HG02588 (cell line): ENCODE measurements around the gene FEZ2.
"Not testable (repeated sequence)": the region's sequence is repeated elsewhere in the genome, so short reads cannot be mapped to it uniquely, and the experiment has no call there.

Experiments
- ATAC-seq: cut with Tn5 transposase; IDR thresholded peaks from one replicate; pipeline ENCODE4 v1.9.1; 2021; ENCODE audit warnings: mild to moderate bottlenecking, moderate library complexity; ENCODE audit not compliant: unreplicated experiment

FEZ2 gene, protein sequence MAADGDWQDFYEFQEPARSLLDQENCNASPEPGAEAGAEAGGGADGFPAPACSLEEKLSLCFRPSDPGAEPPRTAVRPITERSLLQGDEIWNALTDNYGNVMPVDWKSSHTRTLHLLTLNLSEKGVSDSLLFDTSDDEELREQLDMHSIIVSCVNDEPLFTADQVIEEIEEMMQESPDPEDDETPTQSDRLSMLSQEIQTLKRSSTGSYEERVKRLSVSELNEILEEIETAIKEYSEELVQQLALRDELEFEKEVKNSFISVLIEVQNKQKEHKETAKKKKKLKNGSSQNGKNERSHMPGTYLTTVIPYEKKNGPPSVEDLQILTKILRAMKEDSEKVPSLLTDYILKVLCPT

GRCh38 chr2:36597532-36598377 lies at the start of gene FEZ2:
Gene FEZ2 (minus strand): TSS chr2:36598168. CDS start chr2:36598142, 26 bp downstream.
- ATAC-seq = peak; percentile 98

GRCh38 chr2:36634981-36635597 lies 37.1 kb upstream of the FEZ2 start:
- ATAC-seq = no peak

GRCh38 chr2:36633470-36634092 lies 35.6 kb upstream of the FEZ2 start:
- no peak for ATAC-seq

DNA sequence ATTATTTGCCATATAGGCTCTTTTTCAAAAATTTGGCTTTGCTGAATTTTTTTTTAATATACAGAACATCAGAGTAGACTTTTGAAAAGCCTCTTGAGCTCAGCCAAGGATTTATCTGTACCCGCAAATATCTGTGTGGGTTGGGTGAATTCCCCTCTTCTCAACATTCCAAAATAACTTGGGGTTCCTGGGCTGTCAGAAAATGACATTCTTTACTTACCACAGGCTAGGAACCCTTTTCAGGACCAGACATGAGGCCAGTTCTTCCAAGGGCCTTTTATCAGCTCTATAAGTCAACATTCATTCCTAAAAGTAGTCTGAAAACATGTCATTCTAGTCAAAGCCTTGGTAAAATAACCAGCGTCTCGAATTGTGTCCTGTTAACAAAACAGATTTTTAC lies 28.8 kb upstream of the FEZ2 start:
- ATAC-seq = no peak

DNA sequence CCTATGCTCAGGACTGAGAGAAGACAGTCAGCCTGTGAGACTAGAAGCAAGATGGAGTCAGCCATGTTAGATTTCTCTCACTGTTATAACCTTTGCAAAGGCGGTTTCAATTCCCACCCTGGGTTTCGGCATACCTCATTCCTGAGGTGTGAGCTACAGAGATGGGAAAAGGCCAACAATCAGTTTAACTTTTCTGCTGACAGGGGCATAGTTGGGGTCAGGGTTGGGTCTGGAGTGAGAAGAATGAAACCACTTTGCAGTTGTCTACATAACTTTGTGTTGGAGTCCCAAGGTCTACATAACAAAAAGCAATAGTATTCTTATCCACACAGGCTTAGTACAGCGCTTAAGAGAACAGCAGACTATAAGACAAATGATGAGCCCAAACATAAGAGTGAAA lies 28.1 kb upstream of the FEZ2 start:
- ATAC-seq = no peak

- ATAC-seq = no peak
These were observed 27.3 kb upstream of the FEZ2 start for GRCh38 chr2:36625304-36625703.

DNA sequence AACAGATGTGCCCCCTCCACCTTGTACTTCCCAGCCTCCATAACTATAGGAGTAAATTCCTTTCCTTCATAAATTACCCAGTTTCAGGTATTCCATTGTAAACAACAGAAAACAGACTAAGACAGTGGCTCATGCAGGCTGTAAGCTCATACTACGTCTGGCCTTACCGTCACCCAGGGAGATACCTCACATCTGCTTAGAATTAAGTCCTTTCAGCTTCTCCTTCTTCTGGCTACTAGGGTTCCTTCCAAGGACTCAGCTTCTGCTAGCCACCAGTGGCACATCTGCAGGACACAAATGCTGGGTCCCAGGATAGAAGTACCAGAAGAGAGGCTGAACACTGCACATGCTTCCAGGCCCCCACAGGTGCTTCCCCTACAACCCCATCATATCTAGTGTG lies 22.4 kb upstream of the FEZ2 start:
- no peak for ATAC-seq

DNA sequence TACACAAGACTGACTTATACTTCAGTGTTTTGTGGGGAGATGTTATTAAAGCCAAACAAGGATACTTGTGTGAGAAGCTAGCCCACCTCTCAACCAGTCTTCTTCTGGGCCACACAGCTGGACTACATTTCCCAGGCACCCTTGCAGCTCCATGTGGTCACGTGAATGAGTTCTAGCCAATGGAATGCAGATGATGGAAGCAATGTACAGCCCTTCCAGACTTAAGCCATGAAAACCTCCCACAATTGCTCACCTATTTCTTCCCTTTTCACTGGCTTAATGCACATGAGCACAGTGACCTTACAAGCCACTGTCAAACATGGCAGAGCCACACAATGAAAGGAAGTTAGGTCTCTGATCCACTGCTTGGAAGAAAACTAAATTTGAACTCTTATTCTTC lies 20.4 kb upstream of the FEZ2 start:
- peak; percentile 97 for ATAC-seq

GRCh38 chr2:36616947-36617346 lies 19.0 kb upstream of the FEZ2 start:
- ATAC-seq = no peak

DNA sequence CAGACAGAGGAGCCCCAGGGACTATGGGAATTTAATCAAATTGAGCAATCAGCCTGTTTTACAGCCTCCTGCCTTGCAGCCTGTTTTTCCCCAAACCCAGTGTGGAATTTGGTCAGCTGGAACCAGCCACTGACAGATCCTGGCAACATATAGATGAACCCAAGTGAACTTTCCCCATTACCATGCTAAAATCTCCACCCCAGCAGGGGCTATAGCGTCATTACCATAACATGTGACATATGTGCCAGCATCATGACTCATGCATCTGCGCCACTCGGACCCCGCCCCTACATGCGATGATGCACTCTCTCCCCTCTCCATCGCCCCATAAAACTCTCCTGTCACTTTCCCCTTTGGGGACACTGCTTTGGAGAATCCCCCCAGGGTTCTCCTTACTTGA lies 17.3 kb upstream of the FEZ2 start:
- ATAC-seq = no peak

GRCh38 chr2:36613801-36614200 lies 15.8 kb upstream of the FEZ2 start:
- ATAC-seq = no peak

GRCh38 chr2:36611316-36611990 lies 13.5 kb upstream of the FEZ2 start:
- no peak for ATAC-seq

- no peak for ATAC-seq
These were observed 11.5 kb upstream of the FEZ2 start for GRCh38 chr2:36609507-36609906.

- no peak for ATAC-seq
These were observed 10.0 kb upstream of the FEZ2 start for GRCh38 chr2:36607947-36608346.

- no peak for ATAC-seq
These were observed 9.0 kb upstream of the FEZ2 start for GRCh38 chr2:36606925-36607324.

- no peak for ATAC-seq
These were observed 7.3 kb upstream of the FEZ2 start for GRCh38 chr2:36605273-36605672.

DNA sequence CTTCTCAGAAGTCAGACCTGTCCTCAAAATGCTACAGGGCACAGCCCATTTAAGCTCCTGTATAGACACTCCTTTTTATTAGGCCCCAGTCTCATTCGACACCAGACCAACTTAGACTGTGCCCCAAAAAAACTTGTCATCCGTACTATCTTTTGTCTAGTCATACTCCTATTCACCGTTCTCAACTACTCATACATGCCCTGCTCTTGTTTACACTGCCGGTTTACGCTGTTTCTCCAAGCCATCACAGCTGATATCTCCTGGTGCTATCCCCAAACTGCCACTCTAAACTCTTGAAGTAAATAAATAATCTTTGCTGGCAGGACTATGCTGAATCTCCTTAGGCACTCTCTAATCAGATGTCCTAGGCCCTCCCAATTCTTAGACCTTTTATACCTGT lies 5.7 kb upstream of the FEZ2 start:
- ATAC-seq = not testable (repeated sequence)

DNA sequence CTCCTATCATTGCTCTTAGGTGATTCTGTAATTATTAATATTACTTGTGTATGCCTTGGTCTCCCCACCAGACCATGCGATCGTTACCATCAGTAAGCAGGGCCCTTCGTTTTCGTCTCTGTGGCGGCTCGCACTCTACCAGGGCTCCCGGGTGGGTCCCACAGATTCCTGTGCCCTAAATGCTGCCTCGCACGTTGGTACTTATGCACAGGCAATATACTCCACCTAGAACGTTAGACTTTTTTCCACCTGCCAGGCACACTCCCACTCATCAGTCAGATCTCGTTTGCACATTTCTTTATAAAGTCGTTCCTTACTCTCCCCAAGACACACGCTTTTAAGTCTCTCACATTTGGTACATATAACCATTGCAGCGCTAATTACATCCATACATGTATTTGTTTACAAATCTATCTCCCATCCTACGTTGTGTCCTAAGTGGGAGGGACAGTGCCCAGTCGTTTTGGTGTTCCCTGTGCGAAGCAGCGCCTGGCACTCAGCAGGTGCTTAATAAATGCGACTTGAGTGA lies 901 bp downstream of the FEZ2 start:
- no peak for ATAC-seq

DNA sequence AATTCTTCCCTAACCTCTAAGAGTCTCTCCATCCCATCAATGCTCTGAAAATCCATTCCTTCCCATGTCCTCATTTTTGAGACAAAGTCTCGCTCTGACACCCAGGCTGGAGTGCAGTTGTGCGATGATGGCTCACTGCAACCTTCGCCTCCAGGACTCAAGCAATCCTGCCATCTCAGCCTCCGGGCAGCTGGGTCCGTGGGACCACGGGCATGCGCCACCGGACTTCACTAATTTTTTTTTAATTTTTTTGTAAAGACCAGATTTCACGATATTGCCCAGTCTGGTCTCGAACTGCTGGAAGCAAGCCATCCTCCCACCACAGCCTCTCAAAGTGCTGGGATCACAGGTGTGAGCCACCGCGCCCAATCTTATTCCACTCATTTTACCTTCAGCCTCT lies 1.6 kb downstream of the FEZ2 start:
- no peak for ATAC-seq

- ATAC-seq = no peak
These were observed 3.1 kb downstream of the FEZ2 start for GRCh38 chr2:36594849-36595248.

- no peak for ATAC-seq
These were observed 8.7 kb downstream of the FEZ2 start for GRCh38 chr2:36589230-36589630.
